GM23338 (cell line): ENCODE results near the gene FARS2. TPM values are rescaled to one million over a fixed set of nuclear protein-coding genes. Genes with fewer than 3 reads are reported as not detected.

ENCODE experiments used
- ATAC-seq: fragments of 200-7000 bp; cut with Tn5 transposase; 3 replicates; pipeline ENCODE4 v1.9.1; 2020
- DNase-seq: peaks from one replicate; pipeline ENCODE4 v3.0.0-alpha.2; 2015; ENCODE audit warnings: low spot score
- H2AFZ ChIP-seq: fragments of 200-600 bp; sonication (generic); 2 replicates; pipeline ENCODE4 v1.8.0; 2016; ENCODE audit warnings: antibody characterized with exemption, mild to moderate bottlenecking, moderate library complexity
- H3F3A ChIP-seq: fragments of 200-600 bp; sonication (generic); replicated peaks from 2 replicates; pipeline ENCODE4 v1.8.0; 2017; ENCODE audit warnings: antibody characterized with exemption, mixed run types, low read depth
- H3K27ac ChIP-seq: fragments of 200-600 bp; sonication (generic); 2 replicates; pipeline ENCODE4 v1.6.1; 2016; ENCODE audit warnings: low read depth
- H3K27me3 ChIP-seq: fragments of 200-600 bp; sonication (generic); 2 replicates; pipeline ENCODE4 v1.8.0; 2016; ENCODE audit warnings: mild to moderate bottlenecking, mixed run types, moderate library complexity; ENCODE audit not compliant: insufficient read depth
- H3K36me3 ChIP-seq: fragments of 200-600 bp; sonication (generic); 2 replicates; pipeline ENCODE4 v1.8.0; 2016; ENCODE audit warnings: mild to moderate bottlenecking; ENCODE audit not compliant: insufficient read depth
- H3K4me1 ChIP-seq: fragments of 200-600 bp; sonication (generic); 2 replicates; pipeline ENCODE4 v1.8.0; 2016; ENCODE audit warnings: mild to moderate bottlenecking, moderate library complexity; ENCODE audit not compliant: insufficient read depth
- H3K4me2 ChIP-seq: fragments of 200-600 bp; sonication (generic); 2 replicates; pipeline ENCODE4 v1.7.1; 2017; ENCODE audit warnings: mixed run types
- H3K4me3 ChIP-seq: fragments of 200-600 bp; sonication (generic); 2 replicates; pipeline ENCODE4 v1.6.1; 2016; ENCODE audit warnings: mixed run types
- H3K79me2 ChIP-seq: fragments of 200-600 bp; sonication (generic); replicated peaks from 2 replicates; pipeline ENCODE4 v1.8.0; 2017; ENCODE audit warnings: mild to moderate bottlenecking; ENCODE audit not compliant: insufficient read depth
- H3K9me2 ChIP-seq: fragments of 200-600 bp; sonication (generic); 2 replicates; pipeline ENCODE4 v1.8.0; 2017; ENCODE audit not compliant: insufficient read depth
- H4K20me1 ChIP-seq: fragments of 200-600 bp; sonication (generic); replicated peaks from 2 replicates; pipeline ENCODE4 v1.8.0; 2017; ENCODE audit warnings: mild to moderate bottlenecking; ENCODE audit not compliant: insufficient read depth
- H3K27ac Mint-ChIP-seq: 2 replicates; pipeline ENCODE4 v1.8.0; 2020; ENCODE audit warnings: inconsistent platforms, mild to moderate bottlenecking, moderate library complexity, mixed read lengths
- H3K27me3 Mint-ChIP-seq: 3 replicates; pipeline ENCODE4 v1.8.0; 2022; ENCODE audit warnings: low read depth, mild to moderate bottlenecking, moderate library complexity, mixed read lengths, inconsistent platforms; ENCODE audit not compliant: insufficient read depth, poor library complexity
- H3K36me3 Mint-ChIP-seq: 3 replicates; pipeline ENCODE4 v1.8.0; 2021; ENCODE audit warnings: low read depth, mild to moderate bottlenecking, inconsistent platforms, moderate library complexity, mixed read lengths
- H3K4me1 Mint-ChIP-seq: 3 replicates; pipeline ENCODE4 v1.8.0; 2020; ENCODE audit warnings: mild to moderate bottlenecking, inconsistent platforms, mixed read lengths
- H3K4me3 Mint-ChIP-seq: 3 replicates; pipeline ENCODE4 v1.8.0; 2021; ENCODE audit warnings: moderate library complexity, mild to moderate bottlenecking, inconsistent platforms, mixed read lengths
- H3K9me3 Mint-ChIP-seq: 3 replicates; pipeline ENCODE4 v1.8.0; 2020; ENCODE audit warnings: moderate library complexity, mild to moderate bottlenecking, inconsistent platforms, mixed read lengths
- CREB1 ChIP-seq: fragments of 250-450 bp; sonication (Bioruptor Pico); IDR thresholded peaks from 2 replicates; pipeline ENCODE4 v1.5.0; 2020; ENCODE audit warnings: low read depth, mild to moderate bottlenecking, moderate library complexity
- EZH2 ChIP-seq: fragments of 200-600 bp; sonication (generic); IDR thresholded peaks from one replicate; pipeline ENCODE4 v1.8.0; 2017; ENCODE audit warnings: antibody characterized with exemption, mild to moderate bottlenecking, low read depth; ENCODE audit not compliant: unreplicated experiment
- EZH2phosphoT487 ChIP-seq: fragments of 200-600 bp; sonication (generic); IDR thresholded peaks from one replicate; pipeline ENCODE4 v1.8.1; 2018; ENCODE audit warnings: antibody characterized with exemption; ENCODE audit not compliant: unreplicated experiment
- JUNB ChIP-seq: IDR thresholded peaks from one replicate; pipeline ENCODE4 v1.6.1; 2016; ENCODE audit warnings: antibody characterized with exemption; ENCODE audit not compliant: unreplicated experiment
- NANOG ChIP-seq: IDR thresholded peaks from 2 replicates; pipeline ENCODE4 v1.6.1; 2016; ENCODE audit warnings: antibody characterized with exemption, borderline replicate concordance
- POLR2AphosphoS5 ChIP-seq: IDR thresholded peaks from 2 replicates; pipeline ENCODE4 v1.6.1; 2016; ENCODE audit warnings: antibody characterized with exemption, low read depth
- STAT1 ChIP-seq: IDR thresholded peaks from one replicate; pipeline ENCODE4 v1.6.1; 2016; ENCODE audit warnings: antibody characterized with exemption; ENCODE audit not compliant: unreplicated experiment
- ZNF114 ChIP-seq: fragments of 250-450 bp; sonication (Bioruptor Pico); IDR thresholded peaks from 2 replicates; pipeline ENCODE4 v1.5.0; 2020; ENCODE audit warnings: mild to moderate bottlenecking, moderate library complexity
- ZNF331 ChIP-seq: fragments of 250-450 bp; sonication (Bioruptor Pico); IDR thresholded peaks from 2 replicates; pipeline ENCODE4 v1.5.0; 2020; ENCODE audit warnings: low read depth, mild to moderate bottlenecking, moderate library complexity
- polyA plus RNA-seq: library from polyadenylated mRNA; unstranded; fragments of >200 nt; fragmentation: Nextera tagmentation; extraction: Ambion mirVana; gene quantifications from 2 replicates; pipeline ENCODE4 v1.2.1, GENCODE V29; 2016
- total RNA-seq: library from RNA; depleted of rRNA; stranded (reverse); fragments of >200 nt; shearing (Covaris generic); gene quantifications from 2 replicates; pipeline ENCODE4 v1.2.3, GENCODE V29; 2014
- TF ChIP-seq, protein P1 (sequence below): fragments of 250-450 bp; sonication (Bioruptor Pico); IDR thresholded peaks from 2 replicates; pipeline ENCODE4 v1.5.0; 2020; ENCODE audit warnings: mild to moderate bottlenecking, moderate library complexity
- TF ChIP-seq, protein P2 (sequence below): IDR thresholded peaks from 2 replicates; pipeline ENCODE4 v1.6.1; 2016; ENCODE audit warnings: antibody characterized with exemption
- TF ChIP-seq, protein P3 (sequence below), 2 experiments: fragments of 200-600 bp in 1 of 2; sonication (generic) in 1 of 2; conservative IDR thresholded peaks; 2 replicates each; pipeline versions ENCODE4 v1.5.1 to v1.6.1; 2016 to 2017; ENCODE audit warnings: antibody characterized with exemption in 2 of 2, low read depth in 2 of 2, mild to moderate bottlenecking in 2 of 2, moderate library complexity in 1 of 2
- TF ChIP-seq, protein P4 (sequence below): IDR thresholded peaks from one replicate; pipeline ENCODE4 v1.6.1; 2018; ENCODE audit warnings: antibody characterized with exemption; ENCODE audit not compliant: unreplicated experiment

FARS2 gene
- total and polyA plus RNA-seq, 2 experiments from 2014 or later, result 7.6 to 19.0 TPM

DNA sequence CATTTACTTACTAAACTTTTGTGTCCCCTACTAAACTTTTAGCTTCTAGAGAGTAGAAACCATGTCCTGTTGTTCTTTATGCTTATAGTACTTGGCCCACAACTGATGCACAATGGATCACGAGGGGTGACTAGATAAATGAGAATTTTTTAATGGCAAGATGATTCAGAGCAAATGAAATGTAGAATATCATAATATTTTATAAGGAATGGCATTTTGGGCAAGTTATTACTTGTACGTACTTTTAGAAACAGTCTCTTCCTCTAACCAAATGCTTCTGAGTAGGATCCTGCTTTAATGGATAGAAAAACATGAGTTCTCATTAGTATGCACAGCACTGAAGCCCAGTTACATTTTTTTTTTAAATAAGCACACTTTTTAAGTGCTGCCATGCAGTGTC is 409.1 kb downstream of the FARS2 start:
- Histone ChIP-seq H3K4me3 (no peak overlapping the region), H3K4me2 (no peak overlapping the region), H3K79me2 (no peaks in the 10 kb centered on the region), H4K20me1 (no peaks in the 10 kb centered on the region), H3K36me3 (no peaks in the 10 kb centered on the region), H3K27me3 (no peaks in the 10 kb centered on the region), H3F3A (no peaks in the 10 kb centered on the region), H3K4me1 (peaks cover 18% of the 10 kb centered on the region), H3K9me2 (no peaks in the 10 kb centered on the region), H3K27ac (no peak overlapping the region), H2AFZ (no peak overlapping the region)
- TF ChIP-seq EZH2 (no peak), NANOG (no peak), ZNF114 (CRISPR knock-in tag) (no peak), EZH2phosphoT487 (no peak), CREB1 (no peak), STAT1 (no peak), JUNB (no peak), ZNF331 (no peak), POLR2AphosphoS5 (no peak)
- TF ChIP-seq, protein P1, sequence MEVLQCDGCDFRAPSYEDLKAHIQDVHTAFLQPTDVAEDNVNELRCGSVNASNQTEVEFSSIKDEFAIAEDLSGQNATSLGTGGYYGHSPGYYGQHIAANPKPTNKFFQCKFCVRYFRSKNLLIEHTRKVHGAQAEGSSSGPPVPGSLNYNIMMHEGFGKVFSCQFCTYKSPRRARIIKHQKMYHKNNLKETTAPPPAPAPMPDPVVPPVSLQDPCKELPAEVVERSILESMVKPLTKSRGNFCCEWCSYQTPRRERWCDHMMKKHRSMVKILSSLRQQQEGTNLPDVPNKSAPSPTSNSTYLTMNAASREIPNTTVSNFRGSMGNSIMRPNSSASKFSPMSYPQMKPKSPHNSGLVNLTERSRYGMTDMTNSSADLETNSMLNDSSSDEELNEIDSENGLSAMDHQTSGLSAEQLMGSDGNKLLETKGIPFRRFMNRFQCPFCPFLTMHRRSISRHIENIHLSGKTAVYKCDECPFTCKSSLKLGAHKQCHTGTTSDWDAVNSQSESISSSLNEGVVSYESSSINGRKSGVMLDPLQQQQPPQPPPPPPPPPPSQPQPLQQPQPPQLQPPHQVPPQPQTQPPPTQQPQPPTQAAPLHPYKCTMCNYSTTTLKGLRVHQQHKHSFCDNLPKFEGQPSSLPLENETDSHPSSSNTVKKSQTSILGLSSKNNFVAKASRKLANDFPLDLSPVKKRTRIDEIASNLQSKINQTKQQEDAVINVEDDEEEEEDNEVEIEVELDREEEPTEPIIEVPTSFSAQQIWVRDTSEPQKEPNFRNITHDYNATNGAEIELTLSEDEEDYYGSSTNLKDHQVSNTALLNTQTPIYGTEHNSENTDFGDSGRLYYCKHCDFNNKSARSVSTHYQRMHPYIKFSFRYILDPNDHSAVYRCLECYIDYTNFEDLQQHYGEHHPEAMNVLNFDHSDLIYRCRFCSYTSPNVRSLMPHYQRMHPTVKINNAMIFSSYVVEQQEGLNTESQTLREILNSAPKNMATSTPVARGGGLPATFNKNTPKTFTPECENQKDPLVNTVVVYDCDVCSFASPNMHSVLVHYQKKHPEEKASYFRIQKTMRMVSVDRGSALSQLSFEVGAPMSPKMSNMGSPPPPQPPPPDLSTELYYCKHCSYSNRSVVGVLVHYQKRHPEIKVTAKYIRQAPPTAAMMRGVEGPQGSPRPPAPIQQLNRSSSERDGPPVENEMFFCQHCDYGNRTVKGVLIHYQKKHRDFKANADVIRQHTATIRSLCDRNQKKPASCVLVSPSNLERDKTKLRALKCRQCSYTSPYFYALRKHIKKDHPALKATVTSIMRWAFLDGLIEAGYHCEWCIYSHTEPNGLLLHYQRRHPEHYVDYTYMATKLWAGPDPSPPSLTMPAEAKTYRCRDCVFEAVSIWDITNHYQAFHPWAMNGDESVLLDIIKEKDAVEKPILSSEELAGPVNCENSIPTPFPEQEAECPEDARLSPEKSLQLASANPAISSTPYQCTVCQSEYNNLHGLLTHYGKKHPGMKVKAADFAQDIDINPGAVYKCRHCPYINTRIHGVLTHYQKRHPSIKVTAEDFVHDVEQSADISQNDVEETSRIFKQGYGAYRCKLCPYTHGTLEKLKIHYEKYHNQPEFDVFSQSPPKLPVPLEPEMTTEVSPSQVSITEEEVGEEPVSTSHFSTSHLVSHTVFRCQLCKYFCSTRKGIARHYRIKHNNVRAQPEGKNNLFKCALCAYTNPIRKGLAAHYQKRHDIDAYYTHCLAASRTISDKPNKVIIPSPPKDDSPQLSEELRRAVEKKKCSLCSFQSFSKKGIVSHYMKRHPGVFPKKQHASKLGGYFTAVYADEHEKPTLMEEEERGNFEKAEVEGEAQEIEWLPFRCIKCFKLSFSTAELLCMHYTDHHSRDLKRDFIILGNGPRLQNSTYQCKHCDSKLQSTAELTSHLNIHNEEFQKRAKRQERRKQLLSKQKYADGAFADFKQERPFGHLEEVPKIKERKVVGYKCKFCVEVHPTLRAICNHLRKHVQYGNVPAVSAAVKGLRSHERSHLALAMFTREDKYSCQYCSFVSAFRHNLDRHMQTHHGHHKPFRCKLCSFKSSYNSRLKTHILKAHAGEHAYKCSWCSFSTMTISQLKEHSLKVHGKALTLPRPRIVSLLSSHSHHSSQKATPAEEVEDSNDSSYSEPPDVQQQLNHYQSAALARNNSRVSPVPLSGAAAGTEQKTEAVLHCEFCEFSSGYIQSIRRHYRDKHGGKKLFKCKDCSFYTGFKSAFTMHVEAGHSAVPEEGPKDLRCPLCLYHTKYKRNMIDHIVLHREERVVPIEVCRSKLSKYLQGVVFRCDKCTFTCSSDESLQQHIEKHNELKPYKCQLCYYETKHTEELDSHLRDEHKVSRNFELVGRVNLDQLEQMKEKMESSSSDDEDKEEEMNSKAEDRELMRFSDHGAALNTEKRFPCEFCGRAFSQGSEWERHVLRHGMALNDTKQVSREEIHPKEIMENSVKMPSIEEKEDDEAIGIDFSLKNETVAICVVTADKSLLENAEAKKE (CRISPR knock-in tag), result no peak
- TF ChIP-seq, protein P2, sequence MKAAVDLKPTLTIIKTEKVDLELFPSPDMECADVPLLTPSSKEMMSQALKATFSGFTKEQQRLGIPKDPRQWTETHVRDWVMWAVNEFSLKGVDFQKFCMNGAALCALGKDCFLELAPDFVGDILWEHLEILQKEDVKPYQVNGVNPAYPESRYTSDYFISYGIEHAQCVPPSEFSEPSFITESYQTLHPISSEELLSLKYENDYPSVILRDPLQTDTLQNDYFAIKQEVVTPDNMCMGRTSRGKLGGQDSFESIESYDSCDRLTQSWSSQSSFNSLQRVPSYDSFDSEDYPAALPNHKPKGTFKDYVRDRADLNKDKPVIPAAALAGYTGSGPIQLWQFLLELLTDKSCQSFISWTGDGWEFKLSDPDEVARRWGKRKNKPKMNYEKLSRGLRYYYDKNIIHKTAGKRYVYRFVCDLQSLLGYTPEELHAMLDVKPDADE, result no peak
- TF ChIP-seq, protein P3, sequence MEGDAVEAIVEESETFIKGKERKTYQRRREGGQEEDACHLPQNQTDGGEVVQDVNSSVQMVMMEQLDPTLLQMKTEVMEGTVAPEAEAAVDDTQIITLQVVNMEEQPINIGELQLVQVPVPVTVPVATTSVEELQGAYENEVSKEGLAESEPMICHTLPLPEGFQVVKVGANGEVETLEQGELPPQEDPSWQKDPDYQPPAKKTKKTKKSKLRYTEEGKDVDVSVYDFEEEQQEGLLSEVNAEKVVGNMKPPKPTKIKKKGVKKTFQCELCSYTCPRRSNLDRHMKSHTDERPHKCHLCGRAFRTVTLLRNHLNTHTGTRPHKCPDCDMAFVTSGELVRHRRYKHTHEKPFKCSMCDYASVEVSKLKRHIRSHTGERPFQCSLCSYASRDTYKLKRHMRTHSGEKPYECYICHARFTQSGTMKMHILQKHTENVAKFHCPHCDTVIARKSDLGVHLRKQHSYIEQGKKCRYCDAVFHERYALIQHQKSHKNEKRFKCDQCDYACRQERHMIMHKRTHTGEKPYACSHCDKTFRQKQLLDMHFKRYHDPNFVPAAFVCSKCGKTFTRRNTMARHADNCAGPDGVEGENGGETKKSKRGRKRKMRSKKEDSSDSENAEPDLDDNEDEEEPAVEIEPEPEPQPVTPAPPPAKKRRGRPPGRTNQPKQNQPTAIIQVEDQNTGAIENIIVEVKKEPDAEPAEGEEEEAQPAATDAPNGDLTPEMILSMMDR (conservative IDR thresholded peaks at IDR 0.05; ENCODE audit: low read depth in 2 of 2), result no peak
- TF ChIP-seq, protein P4, sequence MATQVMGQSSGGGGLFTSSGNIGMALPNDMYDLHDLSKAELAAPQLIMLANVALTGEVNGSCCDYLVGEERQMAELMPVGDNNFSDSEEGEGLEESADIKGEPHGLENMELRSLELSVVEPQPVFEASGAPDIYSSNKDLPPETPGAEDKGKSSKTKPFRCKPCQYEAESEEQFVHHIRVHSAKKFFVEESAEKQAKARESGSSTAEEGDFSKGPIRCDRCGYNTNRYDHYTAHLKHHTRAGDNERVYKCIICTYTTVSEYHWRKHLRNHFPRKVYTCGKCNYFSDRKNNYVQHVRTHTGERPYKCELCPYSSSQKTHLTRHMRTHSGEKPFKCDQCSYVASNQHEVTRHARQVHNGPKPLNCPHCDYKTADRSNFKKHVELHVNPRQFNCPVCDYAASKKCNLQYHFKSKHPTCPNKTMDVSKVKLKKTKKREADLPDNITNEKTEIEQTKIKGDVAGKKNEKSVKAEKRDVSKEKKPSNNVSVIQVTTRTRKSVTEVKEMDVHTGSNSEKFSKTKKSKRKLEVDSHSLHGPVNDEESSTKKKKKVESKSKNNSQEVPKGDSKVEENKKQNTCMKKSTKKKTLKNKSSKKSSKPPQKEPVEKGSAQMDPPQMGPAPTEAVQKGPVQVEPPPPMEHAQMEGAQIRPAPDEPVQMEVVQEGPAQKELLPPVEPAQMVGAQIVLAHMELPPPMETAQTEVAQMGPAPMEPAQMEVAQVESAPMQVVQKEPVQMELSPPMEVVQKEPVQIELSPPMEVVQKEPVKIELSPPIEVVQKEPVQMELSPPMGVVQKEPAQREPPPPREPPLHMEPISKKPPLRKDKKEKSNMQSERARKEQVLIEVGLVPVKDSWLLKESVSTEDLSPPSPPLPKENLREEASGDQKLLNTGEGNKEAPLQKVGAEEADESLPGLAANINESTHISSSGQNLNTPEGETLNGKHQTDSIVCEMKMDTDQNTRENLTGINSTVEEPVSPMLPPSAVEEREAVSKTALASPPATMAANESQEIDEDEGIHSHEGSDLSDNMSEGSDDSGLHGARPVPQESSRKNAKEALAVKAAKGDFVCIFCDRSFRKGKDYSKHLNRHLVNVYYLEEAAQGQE, result no peak
- Mint-ChIP-seq H3K4me1 (peaks cover 40% of the 10 kb centered on the region), H3K27me3 (peaks cover 5% of the 10 kb centered on the region), H3K27ac (no peak overlapping the region), H3K4me3 (no peak overlapping the region), H3K36me3 (no peaks in the 10 kb centered on the region), H3K9me3 (no peaks in the 10 kb centered on the region)
- ATAC-seq (no peak), DNase-seq (no peak)
